Transverse colon (tissue), 4 donors: ENCODE data around the gene PLEKHG2. TPM values are rescaled to one million over a fixed set of nuclear protein-coding genes. Genes with fewer than 3 reads are reported as not detected.
A peak's percentile ranks its signal among the peaks of the same experiment; 100 is the strongest.

Experiments used
- DNase-seq: peaks from one replicate; pipeline ENCODE4 v3.0.0-alpha.2; 2019
- H3K27ac ChIP-seq, 4 donors: fragments of 200-600 bp; sonication (generic); 2 replicates each; pipeline ENCODE4 v1.5.1; 2016 to 2018; ENCODE audit warnings: inconsistent platforms in 4 of 4
- H3K27me3 ChIP-seq: fragments of 200-600 bp; sonication (generic); 2 replicates; pipeline ENCODE4 v1.5.1; 2017; ENCODE audit warnings: inconsistent platforms
- H3K36me3 ChIP-seq, 4 donors: fragments of 200-600 bp; sonication (generic); 2 replicates each; pipeline ENCODE4 v1.5.1; 2017 to 2019; ENCODE audit warnings: inconsistent platforms in 4 of 4
- H3K4me1 ChIP-seq, 4 donors: fragments of 200-600 bp; sonication (generic); 2 replicates each; pipeline ENCODE4 v1.5.1; 2017 to 2020; ENCODE audit warnings: inconsistent platforms in 4 of 4
- H3K4me3 ChIP-seq, 4 donors: fragments of 200-600 bp; sonication (generic); 1 replicate in 1 of 4; 2 replicates in 3 of 4; pipeline versions ENCODE4 v1.5.1 to v1.6.1; 2017 to 2019; ENCODE audit warnings: inconsistent platforms in 4 of 4
- H3K9me3 ChIP-seq, 2 donors: fragments of 200-600 bp; sonication (generic); 2 replicates each; pipeline ENCODE4 v1.5.1; 2017 to 2019; ENCODE audit warnings: inconsistent platforms in 2 of 2
- CTCF ChIP-seq, 5 experiments: fragments of 200-600 bp in 3 of 5; fragments of 450-650 bp in 2 of 5; sonication (generic) in 3 of 5; IDR thresholded peaks; 1 replicate in 2 of 5; 2 replicates in 3 of 5; pipeline ENCODE4 v1.5.1; 2016 to 2017; ENCODE audit warnings: antibody characterized with exemption in 5 of 5, inconsistent platforms in 3 of 5, mild to moderate bottlenecking in 2 of 5, moderate library complexity in 1 of 5
- EP300 ChIP-seq: sonication (generic); formaldehyde crosslinking; IDR thresholded peaks from one replicate; pipeline ENCODE4 v1.6.1; 2017; ENCODE audit warnings: antibody characterized with exemption, low read depth
- POLR2A ChIP-seq: fragments of 450-650 bp; IDR thresholded peaks from one replicate; pipeline ENCODE4 v1.6.1; 2016; ENCODE audit warnings: antibody characterized with exemption, mild to moderate bottlenecking, moderate library complexity
- POLR2AphosphoS5 ChIP-seq, 3 donors: sonication (generic); formaldehyde crosslinking; IDR thresholded peaks; one replicate each; pipeline ENCODE4 v1.6.1; 2016; ENCODE audit warnings: antibody characterized with exemption in 3 of 3
- WGBS, 2 donors: methylation state at CpG; one replicate each; pipeline ENCODE4 v1.1.5; 2018; ENCODE audit warnings: low coverage in 1 of 2; 5-methylcytosine and 5-hydroxymethylcytosine counted together
- in situ Hi-C, 4 donors: fragments of 200-750 bp; cut with MboI; loops; one replicate each; pipeline versions ENCODE4 v1.15.0 to v1.15.1; 2017; ENCODE audit warnings: low sequenced_read_pairs in 3 of 4, low pct_ligation_motif_present in 1 of 4, low pct_unique_long_range_greater_than_20kb in 1 of 4
- intact Hi-C: fragments of 100-400 bp; cut with DNase I; formaldehyde crosslinking; loops from one replicate; pipeline ENCODE4 v1.15.1; 2023; ENCODE audit warnings: low total_unique reads
- total RNA-seq, 4 donors: library from RNA; depleted of rRNA; stranded (reverse); fragments of >200 nt; gene quantifications; one replicate each; pipeline ENCODE4 v1.1.0, GENCODE V29; 2016

The PLEKHG2 gene
- total RNA-seq, 4 donors from 2014 or later, result 6.1 to 27.7 (median 11.9) TPM

GRCh38 chr19:39365531-39365930, 46.9 kb upstream of the PLEKHG2 start:
- H3K36me3 ChIP-seq, result peaks cover 0 to 15% (median 1%) of the 10 kb centered on the region in 4 donors
- peaks cover 0 to 10% (median 0%) of the 10 kb centered on the region in 4 donors for H3K4me1 ChIP-seq
- H3K4me3 ChIP-seq, result no peak overlapping the region
- no peaks in the 10 kb centered on the region for H3K9me3 ChIP-seq
- WGBS, 2 donors, result 94 to 100% methylated on average over 1 of the region's 1 CpG
- DNase-seq, result no peak
- H3K27ac ChIP-seq, result peak overlapping the region in 1 of 4 donors; percentile 20
- in situ Hi-C loops (no loop called here), intact Hi-C loops (no loop called here)
- no peaks in the 10 kb centered on the region for H3K27me3 ChIP-seq
- TF ChIP-seq EP300, result no peak
- TF ChIP-seq POLR2A, result no peak
- TF ChIP-seq POLR2AphosphoS5 (IDR thresholded peaks at IDR 0.05), result no peak
- no peak for TF ChIP-seq CTCF (IDR thresholded peaks at IDR 0.05)

- in situ Hi-C loops, result no loop called here
- no peak overlapping the region for H3K4me3 ChIP-seq
- H3K27ac ChIP-seq, result no peak overlapping the region
- H3K27me3 ChIP-seq, result no peaks in the 10 kb centered on the region
- WGBS, 2 donors, result 83 to 93% methylated on average over 2 of the region's 2 CpGs
- peaks cover 0 to 13% (median 0%) of the 10 kb centered on the region in 4 donors for H3K36me3 ChIP-seq
- intact Hi-C loops, result no loop called here
- peaks cover 8 to 20% (median 13%) of the 10 kb centered on the region in 4 donors for H3K4me1 ChIP-seq
- DNase-seq, result no peak
- H3K9me3 ChIP-seq, result no peaks in the 10 kb centered on the region
- TF ChIP-seq CTCF (IDR thresholded peaks at IDR 0.05), result no peak
- no peak for TF ChIP-seq EP300
- TF ChIP-seq POLR2AphosphoS5 (IDR thresholded peaks at IDR 0.05), result no peak
- no peak for TF ChIP-seq POLR2A
These were observed 43.3 kb upstream of the PLEKHG2 start for GRCh38 chr19:39369200-39369599.

- Histone ChIP-seq H3K36me3 (peaks cover 0 to 13% (median 2%) of the 10 kb centered on the region in 4 donors), H3K27ac (no peak overlapping the region)
- TF ChIP-seq POLR2AphosphoS5 (IDR thresholded peaks at IDR 0.05), result no peak
- no peak for TF ChIP-seq POLR2A
These were observed 41.7 kb upstream of the PLEKHG2 start for GRCh38 chr19:39370735-39371134.

GRCh38 chr19:39372047-39372802, 40.2 kb upstream of the PLEKHG2 start:
- intact Hi-C loops, result no loop called here
- Histone ChIP-seq H3K4me1 (peaks cover 8 to 20% (median 13%) of the 10 kb centered on the region in 4 donors), H3K27me3 (no peaks in the 10 kb centered on the region), H3K4me3 (no peak overlapping the region), H3K27ac (peak overlapping the region; percentile 80 to 95 (median 84)), H3K36me3 (peaks cover 0 to 25% (median 9%) of the 10 kb centered on the region in 4 donors), H3K9me3 (no peaks in the 10 kb centered on the region)
- 39 to 61% methylated on average over 4 to 8 of the region's 8 CpGs for WGBS, 2 donors
- TF ChIP-seq EP300 (no peak), POLR2A (no peak), POLR2AphosphoS5 (IDR thresholded peaks at IDR 0.05) (peak; percentile 26 to 42 (median 33)), CTCF (IDR thresholded peaks at IDR 0.05) (no peak)
- in situ Hi-C loops, result no loop called here
- peak; percentile 57 for DNase-seq

More at GRCh38 chr19:39370735-39371134, 41.7 kb upstream of the PLEKHG2 start:
- H3K4me3 ChIP-seq, result no peak overlapping the region
- peaks cover 8 to 20% (median 13%) of the 10 kb centered on the region in 4 donors for H3K4me1 ChIP-seq
- H3K9me3 ChIP-seq, result no peaks in the 10 kb centered on the region
- 96% methylated on average over 5 of the region's 5 CpGs; no CpG with 5 or more reads in 1 of the 2 donors for WGBS, 2 donors
- in situ Hi-C loops (no loop called here), intact Hi-C loops (no loop called here)
- no peak for DNase-seq
- no peaks in the 10 kb centered on the region for H3K27me3 ChIP-seq
